ENCODE measurements around the gene HLA-DPA1. TPM values are rescaled to one million over a fixed set of nuclear protein-coding genes. Genes with fewer than 3 reads are reported as not detected.

Gene HLA-DPA1
- 100 to 1,000 TPM; 173 to 252 (median 202) TPM for polyA plus RNA-seq

DNA sequence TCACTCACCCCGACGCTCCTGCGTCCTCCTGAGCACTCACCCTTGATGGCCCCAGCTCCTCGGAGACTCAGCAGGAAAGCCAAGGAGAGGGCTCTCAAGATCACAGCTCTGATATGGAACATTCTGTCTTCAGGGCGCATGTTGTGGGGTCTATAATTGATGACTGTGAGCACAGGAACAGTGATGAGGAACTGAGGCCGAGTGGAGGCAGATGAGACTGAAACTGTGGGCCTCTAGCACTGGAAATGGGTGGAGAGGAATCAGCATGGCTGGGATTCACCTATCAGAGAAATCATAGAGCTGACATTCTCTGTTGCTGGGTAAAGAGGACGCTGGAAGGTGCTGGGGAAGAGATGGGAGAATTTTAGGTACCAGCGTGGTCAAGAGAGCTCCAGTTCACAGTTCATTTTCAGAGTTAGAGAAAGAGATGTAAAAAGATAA lies at the start of gene HLA-DPA1:
HLA-DPA1 (minus strand) TSS at position 219 of the 441 bp plus-strand sequence.
- Mint-ChIP-seq H3K27me3 (ENCODE audit: low read depth in 3 of 3) (peaks cover 0 to 7% (median 2%) of the 10 kb centered on the region in 3 donors), H3K9me3 (no peaks in the 10 kb centered on the region), H3K4me1 (peaks cover 62 to 79% of the 10 kb centered on the region in 2 donors), H3K4me3 (peak within 1 kb of the TSS; percentile 82 to 97 (median 95)), H3K36me3 (peaks cover 4 to 8% (median 8%) of the 10 kb centered on the region in 3 donors), H3K27ac (peak within 1 kb of the TSS; percentile 82 to 95 (median 93))
- peak; percentile 55 to 64 (median 56) for DNase-seq

- DNase-seq = no peak
- no peak overlapping the region for H3K27ac Mint-ChIP-seq
- H3K4me3 Mint-ChIP-seq = no peak overlapping the region
- peaks cover 0 to 12% (median 7%) of the 10 kb centered on the region in 6 donors for H3K9me3 Mint-ChIP-seq
- H3K36me3 Mint-ChIP-seq = peaks cover 0 to 5% (median 4%) of the 10 kb centered on the region in 3 donors
- peaks cover 6 to 9% (median 8%) of the 10 kb centered on the region in 3 donors for H3K27me3 Mint-ChIP-seq (ENCODE audit: low read depth in 3 of 3)
- no peaks in the 10 kb centered on the region for H3K4me1 Mint-ChIP-seq
Measured at GRCh38 chr6:33123181-33123580, 49.7 kb upstream of the HLA-DPA1 start.

GRCh38 chr6:33120001-33120400 lies 46.6 kb upstream of the HLA-DPA1 start:
- peaks cover 0 to 5% (median 4%) of the 10 kb centered on the region in 3 donors for H3K36me3 Mint-ChIP-seq
- no peak overlapping the region for H3K4me3 Mint-ChIP-seq
- no peak overlapping the region for H3K27ac Mint-ChIP-seq
- H3K27me3 Mint-ChIP-seq (ENCODE audit: low read depth in 3 of 3) = peaks cover 19 to 21% (median 20%) of the 10 kb centered on the region in 3 donors
- H3K4me1 Mint-ChIP-seq = no peaks in the 10 kb centered on the region
- peaks cover 0 to 12% (median 7%) of the 10 kb centered on the region in 6 donors for H3K9me3 Mint-ChIP-seq
- DNase-seq = no peak

GRCh38 chr6:33118525-33119123 lies 45.2 kb upstream of the HLA-DPA1 start:
- peak; percentile 58 to 68 (median 66) for DNase-seq

DNA sequence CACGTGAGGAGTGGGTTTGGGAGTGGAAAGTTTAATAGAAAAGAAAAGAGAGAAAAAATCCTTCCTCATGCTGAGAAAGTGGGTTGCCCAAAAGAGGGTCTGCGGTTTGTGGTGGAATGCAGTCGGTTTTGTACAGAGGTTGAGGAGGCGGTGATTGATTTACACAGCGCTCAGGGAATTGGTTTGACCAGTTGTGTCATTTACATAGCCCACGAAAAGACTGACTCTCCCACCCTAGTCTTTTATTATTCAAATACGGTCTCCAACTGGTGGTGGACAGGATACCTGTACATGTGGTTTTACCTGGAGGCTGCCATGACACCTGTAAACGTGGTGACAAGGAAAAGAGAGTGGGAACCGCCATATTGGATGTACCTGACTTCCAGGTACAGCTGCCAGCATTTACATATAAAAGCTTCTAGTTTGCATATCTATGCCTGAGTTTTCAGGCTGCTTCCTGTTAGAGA lies 44.4 kb upstream of the HLA-DPA1 start:
- DNase-seq = no peak
- no peak overlapping the region for H3K27ac Mint-ChIP-seq
- H3K27me3 Mint-ChIP-seq (ENCODE audit: low read depth in 3 of 3) = peaks cover 15 to 23% (median 17%) of the 10 kb centered on the region in 3 donors
- no peaks in the 10 kb centered on the region for H3K4me1 Mint-ChIP-seq
- H3K9me3 Mint-ChIP-seq = no peaks in the 10 kb centered on the region
- no peak overlapping the region for H3K4me3 Mint-ChIP-seq
- H3K36me3 Mint-ChIP-seq = no peaks in the 10 kb centered on the region

More at GRCh38 chr6:33118525-33119123, 45.2 kb upstream of the HLA-DPA1 start:
- H3K9me3 Mint-ChIP-seq = peaks cover 0 to 3% (median 2%) of the 10 kb centered on the region in 6 donors
- H3K27me3 Mint-ChIP-seq (ENCODE audit: low read depth in 3 of 3) = peaks cover 17 to 21% (median 17%) of the 10 kb centered on the region in 3 donors
- H3K27ac Mint-ChIP-seq = no peak overlapping the region
- H3K4me3 Mint-ChIP-seq = no peak overlapping the region
- no peaks in the 10 kb centered on the region for H3K4me1 Mint-ChIP-seq
- H3K36me3 Mint-ChIP-seq = peaks cover 0 to 1% (median under 1%) of the 10 kb centered on the region in 3 donors

- H3K27ac Mint-ChIP-seq = no peak overlapping the region
- no peak for DNase-seq
- H3K36me3 Mint-ChIP-seq = no peaks in the 10 kb centered on the region
- H3K27me3 Mint-ChIP-seq (ENCODE audit: low read depth in 3 of 3) = peaks cover 15 to 25% (median 17%) of the 10 kb centered on the region in 3 donors
- no peaks in the 10 kb centered on the region for H3K4me1 Mint-ChIP-seq
- no peaks in the 10 kb centered on the region for H3K9me3 Mint-ChIP-seq
- no peak overlapping the region for H3K4me3 Mint-ChIP-seq
Measured at GRCh38 chr6:33116841-33117711, 43.6 kb upstream of the HLA-DPA1 start.

GRCh38 chr6:33116417-33116816 lies 43.0 kb upstream of the HLA-DPA1 start:
- Mint-ChIP-seq H3K4me3 (no peak overlapping the region), H3K27ac (no peak overlapping the region), H3K4me1 (no peaks in the 10 kb centered on the region), H3K36me3 (no peaks in the 10 kb centered on the region), H3K9me3 (no peaks in the 10 kb centered on the region), H3K27me3 (ENCODE audit: low read depth in 3 of 3) (peaks cover 12 to 25% (median 17%) of the 10 kb centered on the region in 3 donors)
- no peak for DNase-seq

DNA sequence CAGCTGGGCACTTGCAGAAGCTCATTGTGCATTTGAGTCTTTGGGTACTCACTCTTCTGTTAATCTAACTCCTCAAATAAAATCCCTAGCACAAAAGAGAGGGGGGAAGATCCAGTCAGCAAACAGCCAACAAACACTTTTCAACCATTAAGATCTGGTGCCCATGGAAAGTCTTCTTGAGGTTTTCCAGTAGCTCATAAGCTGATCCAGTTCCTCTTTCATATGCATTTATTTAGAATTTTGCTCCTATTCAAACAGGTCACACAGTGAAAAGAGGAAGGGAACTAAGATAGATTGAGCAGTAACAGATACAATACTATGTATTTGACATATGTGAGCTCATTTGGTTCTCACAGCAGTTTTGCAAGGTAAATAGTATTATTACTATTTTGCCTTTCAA lies 41.0 kb upstream of the HLA-DPA1 start:
- no peaks in the 10 kb centered on the region for H3K36me3 Mint-ChIP-seq
- H3K27ac Mint-ChIP-seq = no peak overlapping the region
- no peaks in the 10 kb centered on the region for H3K4me1 Mint-ChIP-seq
- H3K4me3 Mint-ChIP-seq = no peak overlapping the region
- peaks cover 13 to 33% (median 17%) of the 10 kb centered on the region in 3 donors for H3K27me3 Mint-ChIP-seq (ENCODE audit: low read depth in 3 of 3)
- DNase-seq = no peak
- no peaks in the 10 kb centered on the region for H3K9me3 Mint-ChIP-seq

DNA sequence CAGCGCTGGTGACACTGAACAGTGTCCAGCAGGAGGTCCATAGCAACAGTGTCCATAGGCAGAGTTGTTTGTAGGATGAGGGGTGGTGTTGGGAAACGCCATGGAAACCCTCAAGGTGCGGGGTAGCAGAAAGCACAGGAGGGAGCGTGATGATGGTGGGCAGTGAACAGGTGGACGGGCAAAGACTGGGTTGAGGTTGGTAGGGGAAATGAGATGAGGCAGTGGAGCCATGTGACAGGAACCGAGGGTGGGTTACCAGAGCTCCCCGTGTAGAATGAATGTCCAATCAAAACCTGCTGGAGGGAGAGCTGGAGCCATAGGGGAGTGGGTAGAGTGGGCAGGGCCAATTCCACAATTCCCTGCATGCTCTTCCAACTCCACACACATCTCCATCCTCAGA lies 40.3 kb upstream of the HLA-DPA1 start:
- H3K27me3 Mint-ChIP-seq (ENCODE audit: low read depth in 3 of 3) = peaks cover 13 to 33% (median 17%) of the 10 kb centered on the region in 3 donors
- H3K9me3 Mint-ChIP-seq = no peaks in the 10 kb centered on the region
- H3K4me3 Mint-ChIP-seq = no peak overlapping the region
- no peaks in the 10 kb centered on the region for H3K4me1 Mint-ChIP-seq
- no peak for DNase-seq
- H3K36me3 Mint-ChIP-seq = no peaks in the 10 kb centered on the region
- peak overlapping the region in 1 of 6 donors; percentile 12 for H3K27ac Mint-ChIP-seq

- H3K27ac Mint-ChIP-seq = no peak overlapping the region
- peak; percentile 35 to 48 (median 41) for DNase-seq
- no peaks in the 10 kb centered on the region for H3K9me3 Mint-ChIP-seq
- no peaks in the 10 kb centered on the region for H3K36me3 Mint-ChIP-seq
- no peaks in the 10 kb centered on the region for H3K4me1 Mint-ChIP-seq
- H3K27me3 Mint-ChIP-seq (ENCODE audit: low read depth in 3 of 3) = peaks cover 12 to 20% (median 14%) of the 10 kb centered on the region in 3 donors
- H3K4me3 Mint-ChIP-seq = no peak overlapping the region
Measured at GRCh38 chr6:33112148-33112547, 38.7 kb upstream of the HLA-DPA1 start.

DNA sequence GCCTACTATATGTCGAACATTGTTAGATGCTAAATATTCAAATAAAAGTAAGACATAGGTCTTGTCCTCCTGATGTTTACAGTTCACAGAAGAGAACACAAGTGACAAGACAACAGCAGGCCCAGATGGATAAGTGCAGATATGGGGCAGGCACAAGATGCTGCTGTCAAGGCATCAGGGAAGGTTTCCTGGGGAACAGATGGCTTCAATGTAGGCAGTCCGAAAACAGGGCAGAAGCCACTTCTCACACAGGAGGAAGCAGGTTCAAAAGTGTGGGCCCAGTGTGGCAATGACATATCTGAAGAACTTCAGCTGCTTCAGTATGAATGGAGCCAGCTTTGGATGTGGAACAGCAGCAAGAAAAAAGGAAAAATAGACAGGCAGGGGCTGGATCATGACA lies 34.9 kb upstream of the HLA-DPA1 start:
- H3K4me1 Mint-ChIP-seq = no peaks in the 10 kb centered on the region
- H3K27ac Mint-ChIP-seq = no peak overlapping the region
- H3K27me3 Mint-ChIP-seq (ENCODE audit: low read depth in 3 of 3) = peaks cover 3 to 20% (median 7%) of the 10 kb centered on the region in 3 donors
- no peaks in the 10 kb centered on the region for H3K9me3 Mint-ChIP-seq
- no peak for DNase-seq
- no peaks in the 10 kb centered on the region for H3K36me3 Mint-ChIP-seq
- no peak overlapping the region for H3K4me3 Mint-ChIP-seq

- H3K9me3 Mint-ChIP-seq = no peaks in the 10 kb centered on the region
- H3K36me3 Mint-ChIP-seq = no peaks in the 10 kb centered on the region
- H3K4me3 Mint-ChIP-seq = no peak overlapping the region
- H3K4me1 Mint-ChIP-seq = no peaks in the 10 kb centered on the region
- no peak overlapping the region for H3K27ac Mint-ChIP-seq
- H3K27me3 Mint-ChIP-seq (ENCODE audit: low read depth in 3 of 3) = peaks cover 3 to 16% (median 7%) of the 10 kb centered on the region in 3 donors
- no peak for DNase-seq
Measured at GRCh38 chr6:33107641-33108040, 34.2 kb upstream of the HLA-DPA1 start.

DNA sequence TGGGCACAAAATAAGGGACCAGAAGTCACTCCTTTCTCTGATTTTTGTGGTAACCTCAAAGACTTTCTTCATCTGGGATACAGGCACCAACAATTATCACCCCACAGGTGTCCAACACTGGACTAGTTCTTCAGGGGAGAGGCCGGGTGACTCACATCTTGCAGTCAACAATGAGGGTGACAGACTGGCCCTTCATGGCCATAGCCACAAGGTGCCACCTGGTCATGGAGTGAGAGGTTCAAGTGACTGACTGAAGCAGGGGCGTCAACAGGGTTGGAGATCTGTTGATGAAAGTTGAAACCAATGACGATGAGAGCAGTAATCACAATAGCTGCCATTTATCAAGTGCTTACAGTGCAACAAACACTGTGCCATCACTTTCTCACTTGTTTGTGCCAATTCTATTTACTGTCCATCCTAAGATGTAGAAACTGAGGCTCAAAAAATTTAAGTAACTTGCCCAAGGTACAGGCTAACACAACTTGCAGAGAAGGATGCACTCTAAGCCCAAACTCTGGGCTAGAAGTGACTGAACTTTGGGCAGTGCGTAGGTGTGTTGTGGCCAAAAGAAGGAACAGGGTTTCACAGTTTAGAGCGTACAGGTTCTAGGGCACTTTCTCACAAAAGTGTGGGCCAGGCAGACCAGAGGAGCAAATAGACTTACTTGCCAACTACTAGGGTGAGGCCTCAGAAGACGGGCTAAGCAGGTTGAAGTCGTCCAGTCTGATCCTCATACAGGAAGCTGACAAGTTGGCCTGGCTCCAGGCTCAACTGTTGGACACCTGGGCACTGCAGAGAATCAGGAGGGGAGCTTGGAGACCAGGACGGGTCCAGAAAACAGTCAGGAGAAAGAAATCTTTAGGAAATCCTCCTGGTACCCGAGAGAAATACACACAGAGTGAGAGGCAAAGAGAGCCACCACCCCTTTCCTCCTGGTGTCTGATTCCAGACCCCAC lies 32.7 kb upstream of the HLA-DPA1 start:
- H3K4me1 Mint-ChIP-seq = no peaks in the 10 kb centered on the region
- H3K9me3 Mint-ChIP-seq = peaks cover 0 to 12% (median 7%) of the 10 kb centered on the region in 6 donors
- peaks cover 3 to 17% (median 11%) of the 10 kb centered on the region in 3 donors for H3K27me3 Mint-ChIP-seq (ENCODE audit: low read depth in 3 of 3)
- no peaks in the 10 kb centered on the region for H3K36me3 Mint-ChIP-seq
- H3K27ac Mint-ChIP-seq = no peak overlapping the region
- no peak overlapping the region for H3K4me3 Mint-ChIP-seq
- no peak for DNase-seq
